Measurements from ENCODE around the gene OCSTAMP. TPM values are rescaled to one million over a fixed set of nuclear protein-coding genes. Genes with fewer than 3 reads are reported as not detected.

The OCSTAMP gene
- total and polyA plus RNA-seq, 8 donors: not detected

DNA sequence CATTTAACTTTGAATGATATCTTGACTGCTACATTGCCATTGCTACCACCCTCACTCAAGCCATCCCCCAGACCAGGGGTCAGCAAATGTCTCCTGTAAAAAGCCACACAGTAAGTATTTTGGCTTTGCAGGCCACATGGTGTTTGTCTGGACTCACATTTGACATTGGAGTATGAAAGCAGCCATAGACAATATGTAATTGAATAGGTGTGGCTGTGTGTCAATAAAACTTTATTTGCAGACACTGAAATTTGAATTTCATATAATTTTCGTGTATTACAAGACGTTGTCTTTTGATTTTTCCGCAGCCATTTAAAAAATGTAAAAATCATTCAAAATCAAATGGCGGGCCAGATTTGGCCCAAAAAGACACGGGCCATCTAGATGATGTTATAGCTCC, 36.3 kb upstream of the OCSTAMP start:
- Histone ChIP-seq H3K36me3 (no peaks in the 10 kb centered on the region), H3K9me3 (no peaks in the 10 kb centered on the region), H3K27ac (no peak overlapping the region), H3K4me1 (no peaks in the 10 kb centered on the region), H3K27me3 (no peaks in the 10 kb centered on the region), H3K4me3 (no peak overlapping the region)
- TF ChIP-seq, protein P1, sequence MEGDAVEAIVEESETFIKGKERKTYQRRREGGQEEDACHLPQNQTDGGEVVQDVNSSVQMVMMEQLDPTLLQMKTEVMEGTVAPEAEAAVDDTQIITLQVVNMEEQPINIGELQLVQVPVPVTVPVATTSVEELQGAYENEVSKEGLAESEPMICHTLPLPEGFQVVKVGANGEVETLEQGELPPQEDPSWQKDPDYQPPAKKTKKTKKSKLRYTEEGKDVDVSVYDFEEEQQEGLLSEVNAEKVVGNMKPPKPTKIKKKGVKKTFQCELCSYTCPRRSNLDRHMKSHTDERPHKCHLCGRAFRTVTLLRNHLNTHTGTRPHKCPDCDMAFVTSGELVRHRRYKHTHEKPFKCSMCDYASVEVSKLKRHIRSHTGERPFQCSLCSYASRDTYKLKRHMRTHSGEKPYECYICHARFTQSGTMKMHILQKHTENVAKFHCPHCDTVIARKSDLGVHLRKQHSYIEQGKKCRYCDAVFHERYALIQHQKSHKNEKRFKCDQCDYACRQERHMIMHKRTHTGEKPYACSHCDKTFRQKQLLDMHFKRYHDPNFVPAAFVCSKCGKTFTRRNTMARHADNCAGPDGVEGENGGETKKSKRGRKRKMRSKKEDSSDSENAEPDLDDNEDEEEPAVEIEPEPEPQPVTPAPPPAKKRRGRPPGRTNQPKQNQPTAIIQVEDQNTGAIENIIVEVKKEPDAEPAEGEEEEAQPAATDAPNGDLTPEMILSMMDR (IDR thresholded peaks at IDR 0.05): no peak
- ATAC-seq: no peak
- no peak for DNase-seq
- 93 to 97% methylated on average over 5 of the region's 5 CpGs for WGBS, 2 donors
- intact Hi-C loops (cut with DNase I): no loop called here
- no peak for FAIRE-seq

DNA sequence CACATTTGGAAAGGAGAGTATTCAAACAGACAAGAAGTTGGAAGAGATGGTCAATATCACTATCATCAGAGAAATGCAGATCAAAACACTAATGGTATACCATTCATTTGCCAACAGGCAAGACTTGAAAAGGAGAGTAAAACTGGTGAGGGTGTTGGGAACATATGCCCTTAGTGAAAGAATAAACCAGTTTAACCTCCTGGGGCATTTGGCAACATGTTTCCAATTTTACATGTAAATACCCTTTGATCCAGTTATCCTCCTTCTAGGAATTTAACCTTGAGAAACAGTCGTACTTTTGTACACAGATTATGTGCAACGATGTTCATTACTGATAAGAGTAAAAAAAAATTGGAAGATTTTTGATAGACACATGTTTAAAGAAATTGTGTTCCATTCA, 34.1 kb upstream of the OCSTAMP start:
- TF ChIP-seq, protein P1 (IDR thresholded peaks at IDR 0.05): no peak
- no peaks in the 10 kb centered on the region for H3K27me3 ChIP-seq
- ATAC-seq (no peak), DNase-seq (no peak), FAIRE-seq (no peak)
- intact Hi-C loops (cut with DNase I): no loop called here
- H3K36me3 ChIP-seq: no peaks in the 10 kb centered on the region
- H3K9me3 ChIP-seq: no peaks in the 10 kb centered on the region
- no peak overlapping the region for H3K27ac ChIP-seq
- H3K4me1 ChIP-seq: no peaks in the 10 kb centered on the region
- no peak overlapping the region for H3K4me3 ChIP-seq
- WGBS, 2 donors: 12 to 17% methylated on average over 2 of the region's 2 CpGs

DNA sequence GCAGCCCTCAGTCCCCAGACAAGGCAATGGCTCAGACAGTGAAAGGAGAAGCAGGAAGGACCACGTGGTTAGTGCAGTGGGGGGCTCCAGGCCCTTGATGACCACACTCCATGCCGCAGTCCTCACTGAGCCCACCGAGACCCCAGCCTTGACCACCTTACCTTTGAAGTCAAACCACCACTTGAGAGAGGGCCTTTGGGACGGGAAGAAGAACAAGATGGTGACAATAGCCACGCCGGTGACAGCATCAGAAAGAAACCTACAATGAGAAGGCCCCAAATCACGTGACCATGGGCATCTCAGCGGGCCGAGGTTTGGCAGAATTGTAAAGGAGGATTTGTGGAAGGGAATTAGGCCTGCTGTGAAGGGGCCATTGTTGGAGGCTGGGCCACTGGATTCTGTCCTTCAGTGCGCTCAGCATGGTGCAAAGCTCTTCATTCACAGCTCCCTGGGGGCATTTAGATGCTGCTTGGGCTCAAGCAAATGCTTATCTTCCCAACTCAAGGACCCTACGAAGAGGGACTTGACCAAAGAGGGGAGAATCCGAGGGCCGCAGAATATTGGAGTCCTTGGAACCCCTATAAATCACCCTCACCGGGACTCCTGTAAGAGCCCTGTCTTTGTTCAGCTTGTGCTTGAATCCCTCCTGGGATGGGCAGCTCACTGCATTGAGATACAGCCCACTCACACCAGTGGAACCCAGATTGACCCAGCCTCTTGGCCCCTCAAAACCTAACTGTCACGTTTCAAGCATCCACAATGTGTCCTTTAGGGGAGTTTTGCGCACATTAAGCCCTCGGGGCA, 33.2 kb upstream of the OCSTAMP start:
- no peaks in the 10 kb centered on the region for H3K36me3 ChIP-seq
- no peak for DNase-seq
- no peak for FAIRE-seq
- ATAC-seq: no peak
- no peaks in the 10 kb centered on the region for H3K9me3 ChIP-seq
- no peak overlapping the region for H3K27ac ChIP-seq
- H3K27me3 ChIP-seq: no peaks in the 10 kb centered on the region
- H3K4me3 ChIP-seq: no peak overlapping the region
- WGBS, 2 donors: 84 to 87% methylated on average over 17 of the region's 17 CpGs
- no peaks in the 10 kb centered on the region for H3K4me1 ChIP-seq
- TF ChIP-seq, protein P1 (IDR thresholded peaks at IDR 0.05): no peak
- intact Hi-C loops (cut with DNase I): no loop called here

DNA sequence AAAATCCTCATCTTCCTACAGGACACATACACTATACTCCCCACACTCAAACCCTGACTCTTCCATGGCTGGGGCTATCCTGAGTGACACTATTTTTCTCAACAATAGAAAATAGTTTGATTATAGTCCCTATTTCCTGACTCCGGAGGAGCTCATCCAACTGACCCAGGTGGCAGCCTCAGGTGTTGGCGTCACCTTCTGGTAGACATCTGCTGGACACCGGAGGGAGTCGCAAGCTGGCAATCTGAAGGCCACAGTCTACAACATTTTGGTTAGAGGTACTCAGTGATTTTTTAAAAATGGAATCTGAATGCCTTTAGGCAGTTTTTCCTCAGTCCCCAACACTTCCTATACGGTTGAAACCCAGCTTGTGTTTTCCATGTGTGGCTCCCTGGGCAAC, 32.2 kb upstream of the OCSTAMP start:
- WGBS, 2 donors: 90 to 95% methylated on average over 5 of the region's 5 CpGs
- Histone ChIP-seq H3K4me3 (no peak overlapping the region), H3K36me3 (no peaks in the 10 kb centered on the region), H3K4me1 (no peaks in the 10 kb centered on the region), H3K9me3 (no peaks in the 10 kb centered on the region), H3K27me3 (no peaks in the 10 kb centered on the region), H3K27ac (no peak overlapping the region)
- TF ChIP-seq, protein P1 (IDR thresholded peaks at IDR 0.05): no peak
- DNase-seq (no peak), FAIRE-seq (no peak), ATAC-seq (no peak)
- intact Hi-C loops (cut with DNase I): no loop called here

DNA sequence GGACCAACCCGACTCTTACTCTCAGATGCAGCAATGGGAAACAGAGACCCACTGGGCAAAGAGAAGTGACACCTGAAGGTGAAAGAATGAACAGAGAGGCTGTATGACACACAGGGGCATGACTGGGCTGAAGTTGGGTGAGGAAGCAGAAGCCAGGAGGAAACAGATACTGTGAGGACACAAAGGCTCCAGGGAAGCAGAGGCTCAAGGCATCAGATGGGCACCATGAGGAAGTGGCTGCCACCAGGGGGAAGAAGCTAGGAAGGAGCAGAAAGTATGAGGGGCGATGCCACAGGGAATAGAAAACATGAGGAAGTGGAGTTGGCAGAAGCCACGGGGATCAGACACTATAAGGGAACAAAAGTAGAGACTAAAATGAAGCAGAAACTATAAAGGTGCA, 30.9 kb upstream of the OCSTAMP start:
- Histone ChIP-seq H3K27ac (no peak overlapping the region), H3K36me3 (no peaks in the 10 kb centered on the region), H3K9me3 (no peaks in the 10 kb centered on the region), H3K27me3 (no peaks in the 10 kb centered on the region), H3K4me3 (no peak overlapping the region), H3K4me1 (no peaks in the 10 kb centered on the region)
- 82 to 90% methylated on average over 3 of the region's 3 CpGs for WGBS, 2 donors
- FAIRE-seq (no peak), DNase-seq (no peak), ATAC-seq (no peak)
- TF ChIP-seq, protein P1 (IDR thresholded peaks at IDR 0.05): no peak
- intact Hi-C loops (cut with DNase I): no loop called here

Measured in pancreas (tissue), 10 donors.